GM23248 (cell line): ENCODE data around the gene C2CD4C. TPM values are rescaled to one million over a fixed set of nuclear protein-coding genes. Genes with fewer than 3 reads are reported as not detected.

Source experiments
- DNase-seq: peaks from one replicate; pipeline ENCODE4 v3.0.0-alpha.2; 2015
- H2AFZ ChIP-seq: fragments of 200-600 bp; sonication (generic); 2 replicates; pipeline ENCODE4 v1.6.1; 2016; ENCODE audit warnings: antibody characterized with exemption
- H3F3A ChIP-seq: fragments of 200-600 bp; sonication (generic); 2 replicates; pipeline ENCODE4 v1.6.1; 2016; ENCODE audit warnings: mild to moderate bottlenecking, antibody characterized with exemption, mixed run types; ENCODE audit not compliant: insufficient read depth
- H3K27ac ChIP-seq: fragments of 200-600 bp; sonication (generic); 2 replicates; pipeline ENCODE4 v1.5.1; 2016; ENCODE audit warnings: mild to moderate bottlenecking
- H3K27me3 ChIP-seq: fragments of 200-600 bp; sonication (generic); replicated peaks from 2 replicates; pipeline ENCODE4 v1.6.1; 2016; ENCODE audit warnings: mild to moderate bottlenecking; ENCODE audit not compliant: insufficient read depth
- H3K36me3 ChIP-seq: fragments of 200-600 bp; sonication (generic); 2 replicates; pipeline ENCODE4 v1.6.1; 2016; ENCODE audit warnings: low read depth, mild to moderate bottlenecking
- H3K4me1 ChIP-seq: fragments of 200-600 bp; sonication (generic); 2 replicates; pipeline ENCODE4 v1.6.1; 2016; ENCODE audit warnings: mild to moderate bottlenecking; ENCODE audit not compliant: insufficient read depth
- H3K4me2 ChIP-seq: fragments of 200-600 bp; sonication (generic); one replicate; pipeline ENCODE4 v1.6.1; 2016; ENCODE audit warnings: mild to moderate bottlenecking; ENCODE audit not compliant: unreplicated experiment
- H3K4me3 ChIP-seq: fragments of 200-600 bp; sonication (generic); 2 replicates; pipeline ENCODE4 v1.5.1; 2016; ENCODE audit warnings: mild to moderate bottlenecking
- H3K79me2 ChIP-seq: fragments of 200-600 bp; sonication (generic); 2 replicates; pipeline ENCODE4 v1.6.1; 2016; ENCODE audit warnings: mild to moderate bottlenecking; ENCODE audit not compliant: insufficient read depth
- H3K9ac ChIP-seq: fragments of 200-600 bp; sonication (generic); 2 replicates; pipeline ENCODE4 v1.6.1; 2016; ENCODE audit warnings: mild to moderate bottlenecking
- H3K9me2 ChIP-seq: fragments of 200-600 bp; sonication (generic); 2 replicates; pipeline ENCODE4 v1.6.1; 2016; ENCODE audit warnings: mixed run types, mild to moderate bottlenecking, moderate library complexity; ENCODE audit not compliant: insufficient read depth
- H3K9me3 ChIP-seq: fragments of 200-600 bp; sonication (generic); one replicate; pipeline ENCODE4 v1.6.1; 2017; ENCODE audit warnings: low read depth
- H4K20me1 ChIP-seq: fragments of 200-600 bp; sonication (generic); 2 replicates; pipeline ENCODE4 v1.6.0; 2016; ENCODE audit not compliant: insufficient read depth
- EZH2 ChIP-seq: fragments of 200-600 bp; sonication (generic); IDR thresholded peaks from 2 replicates; pipeline ENCODE4 v1.6.1; 2018; ENCODE audit warnings: antibody characterized with exemption, mild to moderate bottlenecking; ENCODE audit not compliant: insufficient read depth, poor library complexity, severe bottlenecking
- EZH2phosphoT487 ChIP-seq: fragments of 200-600 bp; sonication (generic); IDR thresholded peaks from 2 replicates; pipeline ENCODE4 v1.6.1; 2018; ENCODE audit warnings: antibody characterized with exemption, moderate library complexity, mild to moderate bottlenecking, low read depth; ENCODE audit not compliant: insufficient read depth
- WGBS, 2 experiments: methylation state at CpG; one replicate each; pipeline ENCODE4 v1.1.6; 2015 to 2017; ENCODE audit warnings: low lambda C conversion rate in 2 of 2, low coverage in 1 of 2; ENCODE audit errors: missing lambda C conversion rate in 2 of 2; 5-methylcytosine and 5-hydroxymethylcytosine counted together
- in situ Hi-C: fragments of 300-500 bp; cut with MboI; formaldehyde crosslinking; loops from 2 replicates; pipeline ENCODE4 v1.15.0; 2020
- polyA plus RNA-seq: library from polyadenylated mRNA; unstranded; fragments of >200 nt; fragmentation: Nextera tagmentation; extraction: Ambion mirVana; gene quantifications from 2 replicates; pipeline ENCODE4 v1.2.1, GENCODE V29; 2016
- total RNA-seq: library from RNA; depleted of rRNA; stranded (reverse); fragments of >200 nt; shearing (Covaris generic); gene quantifications from 2 replicates; pipeline ENCODE4 v1.2.3, GENCODE V29; 2014

The C2CD4C gene
- total and polyA plus RNA-seq, 2 experiments from 2014 or later, result 0.05 to 0.32 TPM

DNA sequence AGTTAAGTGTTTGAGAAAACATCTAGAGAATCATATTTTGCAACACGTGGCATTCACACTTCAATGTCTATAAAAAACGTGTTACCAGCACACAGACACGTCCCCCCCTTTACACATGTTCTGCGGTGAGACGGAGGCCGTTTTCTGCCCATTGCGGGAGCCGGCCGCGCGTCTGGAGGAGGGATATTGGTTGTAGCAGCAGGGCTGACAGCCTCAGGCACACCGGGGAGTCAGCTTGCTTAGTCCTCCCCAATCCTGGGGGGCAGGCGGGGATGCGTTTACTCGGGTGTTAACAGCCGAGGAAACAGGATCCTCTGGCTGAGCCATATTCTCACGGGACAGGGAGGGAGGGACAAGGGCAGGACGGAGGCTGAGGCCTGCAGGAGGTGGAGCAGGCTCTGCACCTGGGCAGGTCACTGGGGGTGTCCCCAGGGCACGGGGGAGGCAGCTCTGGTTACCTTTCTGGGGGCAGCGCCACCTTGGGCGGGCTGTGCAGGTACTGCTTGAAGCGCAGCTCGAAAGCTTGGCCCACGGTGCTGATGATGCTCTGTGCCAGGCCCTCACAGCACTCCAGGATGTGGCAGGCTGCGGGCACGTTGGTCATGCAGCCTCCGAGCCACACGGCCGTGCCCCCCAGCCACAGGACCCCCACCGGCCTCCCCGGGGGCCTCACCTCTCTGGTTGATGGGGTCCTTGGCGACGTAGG is 26.9 kb upstream of the C2CD4C start:
- H3F3A ChIP-seq, result no peaks in the 10 kb centered on the region
- in situ Hi-C loops, result no loop called here
- H3K27ac ChIP-seq, result no peak overlapping the region
- H3K9me2 ChIP-seq, result no peaks in the 10 kb centered on the region
- H3K9me3 ChIP-seq, result no peaks in the 10 kb centered on the region
- H3K4me3 ChIP-seq, result no peak overlapping the region
- no peaks in the 10 kb centered on the region for H3K36me3 ChIP-seq
- H2AFZ ChIP-seq, result no peak overlapping the region
- H3K79me2 ChIP-seq, result no peaks in the 10 kb centered on the region
- H3K4me1 ChIP-seq, result no peaks in the 10 kb centered on the region
- WGBS, 2 experiments, result 67 to 74% methylated on average over 31 to 33 of the region's 33 CpGs
- no peak overlapping the region for H3K4me2 ChIP-seq
- H3K27me3 ChIP-seq, result no peaks in the 10 kb centered on the region
- H4K20me1 ChIP-seq, result no peaks in the 10 kb centered on the region
- DNase-seq, result no peak
- H3K9ac ChIP-seq, result no peak overlapping the region
- no peak for TF ChIP-seq EZH2

DNA sequence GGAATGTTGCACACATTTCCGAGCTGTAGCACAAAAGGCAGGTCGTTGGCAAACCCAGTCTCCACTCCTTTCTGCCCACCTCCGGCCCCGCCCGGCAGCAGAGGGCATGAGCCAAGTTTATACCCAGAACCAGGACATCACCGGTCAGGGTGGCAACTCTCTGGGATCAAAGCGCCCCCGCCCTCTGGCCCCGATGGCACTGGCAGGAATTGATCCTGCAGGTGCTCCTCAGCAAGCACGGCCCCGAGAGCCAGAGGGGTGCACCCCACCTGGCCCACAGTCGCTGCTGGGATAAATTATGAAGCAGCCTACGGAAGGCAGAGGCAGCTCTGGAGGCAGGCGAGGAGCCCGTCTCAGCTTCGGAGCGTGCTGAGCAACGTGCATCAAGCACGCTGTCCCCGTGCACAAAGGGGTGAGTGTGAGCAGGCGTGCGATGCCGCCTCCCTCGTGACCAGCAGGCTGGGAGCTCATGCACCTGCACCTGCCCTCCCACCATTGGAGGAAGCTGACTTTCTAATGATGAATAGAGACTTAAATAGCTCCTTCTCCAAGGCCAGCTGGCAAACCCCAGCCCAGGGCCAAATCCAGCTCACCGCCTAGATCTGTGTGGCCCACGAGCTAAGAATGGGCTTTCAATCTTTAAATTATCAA is 26.2 kb upstream of the C2CD4C start:
- Histone ChIP-seq H3K9ac (no peak overlapping the region), H3K4me2 (no peak overlapping the region), H3K27ac (no peak overlapping the region), H2AFZ (no peak overlapping the region), H4K20me1 (no peaks in the 10 kb centered on the region), H3K36me3 (no peaks in the 10 kb centered on the region), H3K4me3 (no peak overlapping the region), H3K9me3 (no peaks in the 10 kb centered on the region), H3K9me2 (no peaks in the 10 kb centered on the region), H3K27me3 (no peaks in the 10 kb centered on the region), H3K4me1 (no peaks in the 10 kb centered on the region), H3K79me2 (no peaks in the 10 kb centered on the region), H3F3A (no peaks in the 10 kb centered on the region)
- 71 to 81% methylated on average over 26 of the region's 26 CpGs for WGBS, 2 experiments
- in situ Hi-C loops, result no loop called here
- no peak for DNase-seq
- TF ChIP-seq EZH2 (no peak), EZH2phosphoT487 (no peak)

DNA sequence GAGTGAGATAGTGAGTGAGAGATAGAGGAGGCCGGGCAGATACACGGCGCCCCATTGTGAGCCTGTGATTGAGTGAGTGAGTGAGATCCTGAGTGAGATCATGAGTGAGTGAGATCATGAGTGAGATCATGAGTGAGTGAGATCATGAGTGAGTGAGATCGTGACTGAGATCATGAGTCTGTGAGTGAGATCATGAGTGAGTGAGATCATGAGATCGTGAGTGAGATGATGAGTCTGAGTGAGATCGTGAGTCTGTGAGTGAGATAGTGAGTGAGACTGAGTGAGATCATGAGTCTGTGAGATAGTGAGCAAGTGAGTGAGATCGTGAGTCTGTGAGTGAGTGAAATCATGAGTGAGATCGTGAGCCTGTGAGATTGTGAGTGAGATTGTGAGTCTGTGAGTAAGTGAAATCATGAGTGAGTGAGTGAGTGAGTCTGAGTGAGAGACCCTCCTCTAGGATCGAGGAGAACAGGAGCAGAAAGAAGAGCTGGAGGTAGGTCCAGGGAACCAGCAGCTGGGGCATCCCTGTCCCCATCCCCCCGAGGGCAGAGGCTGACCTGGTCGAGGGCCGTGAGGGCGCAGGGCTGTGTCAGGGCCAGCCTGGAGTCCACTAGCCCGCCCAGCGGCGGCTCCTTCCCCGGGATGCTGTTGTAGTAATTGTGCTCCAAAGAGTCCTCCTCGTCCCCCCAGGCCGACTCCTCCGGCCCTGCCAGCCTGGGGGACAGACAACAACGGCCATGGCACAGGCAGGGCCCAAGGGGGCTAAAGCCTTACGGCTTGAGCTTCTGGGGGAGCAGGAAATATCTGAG is 25.4 kb upstream of the C2CD4C start:
- Histone ChIP-seq H4K20me1 (no peaks in the 10 kb centered on the region), H3K79me2 (no peaks in the 10 kb centered on the region), H3K9me3 (no peaks in the 10 kb centered on the region), H3K36me3 (no peaks in the 10 kb centered on the region), H3K9ac (no peak overlapping the region), H2AFZ (no peak overlapping the region), H3K4me2 (no peak overlapping the region), H3K4me1 (no peaks in the 10 kb centered on the region), H3K27me3 (no peaks in the 10 kb centered on the region), H3K27ac (no peak overlapping the region), H3K4me3 (no peak overlapping the region), H3F3A (no peaks in the 10 kb centered on the region), H3K9me2 (no peaks in the 10 kb centered on the region)
- in situ Hi-C loops, result no loop called here
- no peak for TF ChIP-seq EZH2phosphoT487
- no peak for TF ChIP-seq EZH2
- DNase-seq, result no peak
- WGBS, 2 experiments, result 74 to 81% methylated on average over 16 to 21 of the region's 22 CpGs

DNA sequence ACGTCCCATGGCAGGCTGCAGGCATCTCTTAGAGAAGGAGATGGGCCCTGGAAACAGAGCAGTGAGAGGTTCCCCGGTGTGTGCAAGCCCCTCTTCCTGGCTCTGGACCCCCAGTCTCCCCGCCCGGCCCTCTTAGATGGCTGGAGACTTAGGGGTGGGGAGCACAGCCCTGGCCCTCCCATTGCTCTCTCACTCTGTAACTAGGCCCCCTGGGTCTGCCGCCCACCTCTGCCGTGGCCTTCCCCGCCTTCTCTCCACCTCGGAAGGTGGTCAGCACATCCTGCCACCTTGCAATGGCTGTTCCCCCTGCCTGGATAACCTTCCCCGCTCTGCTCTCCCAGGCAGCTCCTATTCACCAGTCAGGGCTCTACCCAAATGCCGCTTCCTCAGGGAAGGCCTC is 21.8 kb upstream of the C2CD4C start:
- no peaks in the 10 kb centered on the region for H4K20me1 ChIP-seq
- no peaks in the 10 kb centered on the region for H3K27me3 ChIP-seq
- H3K36me3 ChIP-seq, result no peaks in the 10 kb centered on the region
- no peak overlapping the region for H3K4me3 ChIP-seq
- H3K9me2 ChIP-seq, result no peaks in the 10 kb centered on the region
- H2AFZ ChIP-seq, result no peak overlapping the region
- no peaks in the 10 kb centered on the region for H3K9me3 ChIP-seq
- no peaks in the 10 kb centered on the region for H3F3A ChIP-seq
- H3K27ac ChIP-seq, result no peak overlapping the region
- no peaks in the 10 kb centered on the region for H3K4me1 ChIP-seq
- H3K9ac ChIP-seq, result no peak overlapping the region
- in situ Hi-C loops, result no loop called here
- 85 to 92% methylated on average over 9 to 10 of the region's 10 CpGs for WGBS, 2 experiments
- no peak for DNase-seq
- no peak overlapping the region for H3K4me2 ChIP-seq
- no peak for TF ChIP-seq EZH2phosphoT487
- no peaks in the 10 kb centered on the region for H3K79me2 ChIP-seq
